Measurements from ENCODE around the gene GPR153.

GPR153 gene

DNA sequence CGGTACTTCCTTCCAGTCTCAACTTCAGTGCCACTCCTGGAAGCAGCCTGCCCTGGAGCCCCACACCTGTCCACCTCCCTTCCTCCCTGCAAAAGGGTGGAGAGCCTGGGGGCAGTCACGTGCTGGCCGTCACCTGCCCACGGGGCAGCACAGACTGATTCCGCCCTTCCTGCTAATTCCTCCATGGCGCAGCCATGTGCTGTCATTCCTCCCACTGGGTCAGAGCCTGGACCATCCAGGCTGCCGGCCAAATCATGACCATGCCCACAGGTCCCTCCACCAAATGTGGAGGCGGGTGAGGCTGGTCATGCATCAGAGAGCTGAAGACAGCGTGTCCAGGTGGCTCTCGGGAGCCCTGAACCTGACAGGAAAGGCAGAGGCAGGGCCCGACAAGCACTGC, 24.4 kb upstream of the GPR153 start:
- no peak for DNase-seq

DNA sequence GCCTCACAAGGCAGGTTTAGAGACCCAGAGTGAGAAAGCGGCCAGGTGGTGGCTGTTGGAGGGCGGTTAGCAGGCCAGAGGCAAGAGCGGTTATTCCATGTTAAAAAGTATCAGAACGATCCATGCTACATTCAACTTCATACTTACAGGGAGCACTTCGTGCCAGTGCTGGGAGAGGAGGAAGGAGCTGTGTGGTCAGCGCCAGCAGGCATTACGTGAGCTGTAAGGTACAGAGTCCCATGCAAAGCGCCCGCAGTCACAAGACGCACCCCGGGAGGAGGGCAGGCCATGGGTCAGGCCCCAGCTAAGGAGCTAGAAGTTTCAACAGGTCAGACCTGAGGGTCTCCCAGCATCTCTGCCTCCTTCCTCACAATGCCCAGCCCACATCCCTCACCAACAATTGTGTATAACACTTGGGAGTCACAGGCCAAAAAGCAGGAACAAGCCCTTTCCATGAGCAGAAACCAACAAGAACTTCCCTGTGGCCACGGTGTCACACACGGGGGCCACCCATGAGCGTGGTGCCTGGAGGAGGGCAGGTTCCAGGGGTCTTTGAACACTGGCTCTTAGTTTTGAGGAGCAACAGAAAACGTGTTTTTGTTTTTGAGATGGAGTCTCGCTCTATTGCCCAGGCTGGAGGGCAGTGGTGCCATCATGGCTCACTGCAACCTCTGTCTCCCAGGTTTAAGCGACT, 21.8 kb upstream of the GPR153 start:
- DNase-seq: no peak

DNA sequence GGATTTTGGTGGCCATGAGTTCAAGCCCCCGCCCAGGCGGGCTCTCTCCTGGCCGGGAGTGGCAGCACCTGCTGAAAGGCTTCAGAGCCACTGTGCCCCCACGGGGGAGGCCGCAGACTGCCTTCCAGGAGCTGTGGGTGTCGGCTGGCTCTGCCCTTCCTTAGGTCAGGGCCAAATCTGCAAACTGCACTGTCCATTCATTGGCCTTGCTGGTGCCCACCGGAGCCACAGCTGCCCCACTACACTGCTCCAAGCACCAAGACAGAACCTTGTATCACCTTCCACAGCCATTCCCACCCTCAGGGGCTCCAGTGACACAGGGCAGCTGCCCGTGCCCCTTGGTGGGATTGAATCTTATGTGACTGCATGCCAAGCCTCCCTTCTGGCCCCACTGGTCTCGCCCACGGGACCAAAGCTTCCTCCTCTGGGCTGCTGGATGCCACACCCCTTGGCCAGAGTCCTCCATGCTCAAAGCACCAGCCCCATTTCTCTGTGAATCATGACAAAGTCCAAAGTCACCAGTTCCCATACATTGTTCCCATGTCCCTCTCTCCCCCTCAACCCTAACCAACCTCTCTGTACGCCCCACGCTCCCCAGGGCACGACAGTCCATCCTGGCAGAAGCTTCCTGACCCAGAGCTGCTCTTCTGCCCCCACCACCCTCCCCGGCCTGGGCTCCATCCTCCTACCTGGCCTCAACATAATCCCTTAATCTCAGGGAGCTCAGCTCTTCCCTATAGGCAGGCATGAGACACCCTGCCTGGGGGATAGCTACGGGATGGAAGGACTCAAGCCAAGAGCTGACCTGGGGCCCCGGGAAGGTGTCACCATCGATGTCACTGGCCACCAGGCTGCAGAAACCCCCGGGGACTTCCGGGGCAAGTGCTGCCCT, 20.9 kb upstream of the GPR153 start:
- DNase-seq: no peak

- no peak for DNase-seq
Observed at GRCh38 chr1:6280761-6281451, 20.0 kb upstream of the GPR153 start.

DNA sequence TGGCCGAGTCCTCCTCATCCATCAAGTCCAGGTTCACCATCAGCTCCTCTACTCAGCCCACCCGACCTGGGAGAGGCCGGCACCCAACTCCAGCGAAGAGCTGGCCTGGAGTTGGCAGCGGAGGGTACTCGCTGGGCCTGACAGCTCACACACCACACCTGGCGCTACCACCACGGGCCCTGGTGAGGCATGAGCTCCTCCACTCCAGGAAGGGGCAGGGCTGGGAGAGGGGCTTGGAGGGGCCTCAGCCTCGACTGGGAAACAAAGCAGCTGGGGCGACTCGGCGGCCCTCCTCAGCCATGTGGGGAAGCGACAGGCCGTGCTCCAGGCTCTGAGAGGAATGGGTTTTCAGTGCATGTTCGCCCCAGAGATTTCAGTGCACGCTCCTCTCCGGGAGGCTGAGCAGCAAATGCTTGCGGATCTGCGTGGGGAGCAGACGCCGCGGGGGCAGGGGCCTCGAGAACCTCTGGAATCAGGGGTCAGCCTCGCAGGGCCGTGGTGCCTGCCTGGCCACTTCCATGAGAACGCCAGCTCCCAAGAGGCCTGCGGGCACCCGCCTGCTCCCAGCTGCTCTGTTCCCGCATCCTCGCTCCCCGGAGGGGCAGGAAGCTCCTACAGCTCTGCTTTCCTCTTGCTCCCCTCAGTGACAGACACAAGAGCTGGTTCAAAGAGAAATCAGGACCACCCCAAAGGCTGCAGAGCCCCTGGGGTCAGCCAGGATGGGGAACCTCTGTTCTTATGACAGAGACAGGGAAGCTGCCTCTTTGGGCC, 18.9 kb upstream of the GPR153 start:
- DNase-seq: no peak

- no peak for DNase-seq
Observed at GRCh38 chr1:6279066-6279465, 18.2 kb upstream of the GPR153 start.

DNA sequence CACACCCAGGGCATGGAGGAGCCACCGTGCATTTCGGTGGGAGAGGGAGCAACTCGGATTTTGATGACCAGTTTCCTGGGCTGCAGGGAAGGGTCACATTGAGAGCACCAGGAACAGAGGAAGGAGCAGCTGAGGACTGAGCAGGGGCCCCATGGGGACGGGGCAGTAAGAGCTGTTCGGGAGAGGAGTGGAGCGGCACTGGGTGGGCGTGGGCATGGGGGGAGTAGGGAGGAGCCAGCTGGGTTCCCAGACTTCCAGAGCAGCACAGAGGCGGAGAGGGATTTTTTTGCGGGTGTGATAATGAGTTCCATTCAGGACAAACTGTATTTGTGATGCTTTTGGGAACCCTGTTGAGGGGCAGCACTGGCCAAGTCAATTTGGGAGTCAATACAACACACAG, 17.4 kb upstream of the GPR153 start:
- no peak for DNase-seq

GRCh38 chr1:6276811-6277555, 16.1 kb upstream of the GPR153 start:
- no peak for DNase-seq

- DNase-seq: no peak
Observed at GRCh38 chr1:6275826-6276782, 15.2 kb upstream of the GPR153 start.

GRCh38 chr1:6274622-6275139, 13.8 kb upstream of the GPR153 start:
- no peak for DNase-seq

- DNase-seq: no peak
Observed at GRCh38 chr1:6274102-6274501, 13.2 kb upstream of the GPR153 start.

DNA sequence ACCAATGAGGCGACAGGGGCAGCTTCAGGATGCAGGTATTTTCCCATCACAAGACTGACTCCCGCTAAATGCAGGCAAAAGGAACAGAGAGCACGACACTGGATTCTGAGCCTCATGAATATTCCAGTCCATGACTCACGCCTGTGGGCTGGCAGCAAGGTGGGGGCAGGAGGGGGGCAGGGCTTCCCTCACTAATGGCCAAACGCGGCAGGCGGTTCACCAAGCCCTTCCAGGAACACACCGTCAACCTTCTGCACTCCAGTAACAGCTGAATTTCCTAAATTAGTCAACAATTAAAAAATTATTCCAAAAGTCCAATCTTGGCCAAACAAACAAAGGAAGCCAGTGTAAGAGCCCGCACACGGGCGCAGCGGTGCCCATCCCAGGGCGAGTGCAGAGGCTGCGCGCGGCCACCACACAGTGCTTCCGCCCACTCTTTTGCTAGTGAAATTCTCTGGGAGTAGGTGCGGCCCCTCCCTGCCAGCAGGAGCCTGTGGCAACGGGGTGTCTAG, 12.5 kb upstream of the GPR153 start:
- DNase-seq: no peak

- no peak for DNase-seq
Observed at GRCh38 chr1:6272868-6273267, 12.0 kb upstream of the GPR153 start.

GRCh38 chr1:6272452-6272851, 11.6 kb upstream of the GPR153 start:
- DNase-seq: no peak

GRCh38 chr1:6271554-6271953, 10.7 kb upstream of the GPR153 start:
- no peak for DNase-seq

- DNase-seq: no peak
Observed at GRCh38 chr1:6271006-6271405, 10.1 kb upstream of the GPR153 start.

DNA sequence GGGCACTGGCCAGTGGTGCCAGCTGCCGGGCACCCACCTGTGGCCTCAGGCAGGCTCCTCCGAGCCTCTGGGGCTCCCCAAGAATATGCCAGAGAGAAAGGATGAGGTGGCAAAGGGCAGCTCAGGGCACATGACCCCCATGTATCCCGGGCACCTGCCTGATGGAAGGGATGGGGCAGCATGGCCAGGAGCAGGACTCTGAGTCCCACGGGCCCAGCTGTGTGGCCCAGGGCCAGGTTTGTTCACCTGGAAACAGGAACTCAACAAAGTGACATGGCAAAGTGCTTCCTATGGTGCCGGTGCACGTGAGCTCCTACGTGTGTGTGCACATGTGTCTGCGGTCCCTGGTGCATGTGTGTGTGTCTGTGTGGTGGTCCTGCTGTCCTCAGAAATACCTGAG, 9.5 kb upstream of the GPR153 start:
- DNase-seq: no peak

GRCh38 chr1:6269720-6270400, 9.0 kb upstream of the GPR153 start:
- DNase-seq: no peak

DNA sequence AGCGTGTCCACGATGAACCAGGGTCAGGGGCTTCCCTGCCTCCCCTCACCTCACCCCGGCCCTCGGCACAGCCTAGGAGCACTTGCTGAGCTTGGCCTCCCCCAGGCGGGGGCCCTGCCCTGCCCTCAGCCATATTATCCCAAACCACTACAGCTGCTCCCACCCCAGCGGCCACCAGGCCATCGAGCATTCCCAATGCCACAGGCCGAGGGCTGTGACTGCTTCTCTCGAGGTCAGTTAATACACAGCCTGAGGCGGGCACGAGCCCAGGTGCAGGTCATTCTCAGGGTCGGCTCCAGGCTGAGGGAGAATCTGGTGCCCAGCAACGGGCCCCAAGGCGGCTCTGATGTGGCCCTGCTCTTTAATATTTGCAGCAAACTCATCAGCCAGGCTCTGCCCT, 8.4 kb upstream of the GPR153 start:
- no peak for DNase-seq

GRCh38 chr1:6268415-6268814, 7.5 kb upstream of the GPR153 start:
- DNase-seq: no peak

All from GDM1 (cell line).